SH-SY5Y (cell line): ENCODE data around the gene EXPH5.

ENCODE experiments used
- GATA2 ChIP-seq: IDR thresholded peaks from 2 replicates; pipeline ENCODE4 v1.6.1; 2011; ENCODE audit warnings: mild to moderate bottlenecking, low read depth, low read length
- GATA3 ChIP-seq: IDR thresholded peaks from 2 replicates; pipeline ENCODE4 v1.6.1; 2011; ENCODE audit warnings: low read depth, mild to moderate bottlenecking, low read length, moderate library complexity

DNA sequence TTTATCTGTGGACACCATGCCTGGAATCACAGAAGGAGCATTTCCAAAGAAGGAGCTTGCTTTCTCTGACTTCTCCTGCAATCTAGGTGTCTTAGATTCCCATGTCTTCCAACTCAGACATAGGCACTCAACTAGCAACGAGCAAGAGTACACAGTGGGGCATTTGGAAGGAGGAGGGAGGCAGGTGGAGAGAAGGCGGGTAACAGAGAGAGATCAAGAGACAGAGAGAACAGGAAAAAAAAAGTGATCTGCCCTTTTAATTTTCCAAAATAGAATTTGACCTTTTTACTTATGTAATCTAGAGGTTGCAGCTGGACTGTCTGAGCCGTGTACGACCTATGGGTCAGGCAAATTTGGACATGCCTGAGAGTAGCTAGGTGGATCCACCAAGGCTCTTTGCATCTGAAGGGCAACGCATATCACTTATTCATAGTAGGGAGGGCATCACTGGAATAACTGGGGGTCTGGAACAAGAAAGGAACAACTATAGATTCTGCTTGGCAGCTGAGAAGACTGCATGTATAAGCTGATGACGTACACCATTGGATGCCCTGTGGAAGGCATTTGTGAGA is 58.1 kb downstream of the EXPH5 start:
- TF ChIP-seq GATA3 (no peak), GATA2 (no peak)
